B cell (primary cell): ENCODE results near the gene GMPR. TPM values are rescaled to one million over a fixed set of nuclear protein-coding genes. Genes with fewer than 3 reads are reported as not detected.

Experiments
- ATAC-seq: fragments of 200-7000 bp; cut with Tn5 transposase; one replicate; pipeline ENCODE4 v1.10.0; 2021; ENCODE audit warnings: low read depth, mild to moderate bottlenecking, moderate number of reproducible peaks, moderate library complexity
- CTCF ChIA-PET: fragments of 350-600 bp; sonication (Branson Sonifier 250); formaldehyde crosslinking; loops from one replicate; lab custom pipeline; 2021; ENCODE audit warnings: antibody characterized with exemption, inconsistent platforms; lab: Charles Lee
- POLR2A ChIA-PET: fragments of 350-600 bp; sonication (Branson Sonifier 250); formaldehyde crosslinking; loops from one replicate; lab custom pipeline; 2021; ENCODE audit warnings: antibody characterized with exemption; lab: Charles Lee
- DNase-seq: peaks from one replicate; pipeline ENCODE4 v3.0.0; 2013
- H2AFZ ChIP-seq: 2 replicates; pipeline ENCODE4 v1.6.1; 2012; ENCODE audit warnings: mild to moderate bottlenecking, low read depth, low read length; ENCODE audit not compliant: insufficient read depth, poor library complexity, severe bottlenecking
- H3K27ac ChIP-seq, 2 donors: 1 replicate in 1 of 2; 2 replicates in 1 of 2; pipeline ENCODE4 v1.5.1; 2012 to 2013; ENCODE audit warnings: low read length in 2 of 2, mild to moderate bottlenecking in 2 of 2, moderate library complexity in 1 of 2
- H3K27me3 ChIP-seq, 4 experiments: fragments of 200-600 bp in 1 of 4; sonication (generic) in 1 of 4; replicated peaks in 1 of 4; 1 replicate in 2 of 4; 2 replicates in 2 of 4; pipeline versions ENCODE4 v1.6.1 to v1.7.0; 2013 to 2016; ENCODE audit warnings: low read length in 3 of 4, mild to moderate bottlenecking in 2 of 4, mixed read lengths in 1 of 4, moderate library complexity in 1 of 4; ENCODE audit not compliant: insufficient read depth in 4 of 4, control insufficient read depth in 3 of 4; ENCODE audit errors: control extremely low read depth in 1 of 4
- H3K36me3 ChIP-seq, 2 experiments: replicated peaks in 1 of 2; 1 replicate in 1 of 2; 2 replicates in 1 of 2; pipeline versions ENCODE4 v1.6.1 to v1.7.1; 2013; ENCODE audit warnings: low read length in 1 of 2; ENCODE audit not compliant: insufficient read depth in 2 of 2, control insufficient read depth in 1 of 2; ENCODE audit errors: control extremely low read depth in 1 of 2, extremely low read depth in 1 of 2
- H3K4me1 ChIP-seq, 2 donors: fragments of 200-600 bp in 1 of 2; sonication (generic) in 1 of 2; 1 replicate in 1 of 2; 2 replicates in 1 of 2; pipeline versions ENCODE4 v1.5.1 to v1.6.1; 2013 to 2017; ENCODE audit warnings: low read length in 2 of 2; ENCODE audit not compliant: control insufficient read depth in 2 of 2, insufficient read depth in 2 of 2
- H3K4me2 ChIP-seq: replicated peaks from 2 replicates; pipeline ENCODE3; 2012; ENCODE audit warnings: mild to moderate bottlenecking, low read depth, low read length; ENCODE audit not compliant: poor library complexity, severe bottlenecking
- H3K4me3 ChIP-seq, 5 experiments: fragments of 200-600 bp in 1 of 5; sonication (generic) in 1 of 5; 1 replicate in 3 of 5; 2 replicates in 2 of 5; pipeline versions ENCODE4 v1.5.1 to v1.7.0; 2011 to 2016; ENCODE audit warnings: low read length in 4 of 5, mild to moderate bottlenecking in 4 of 5, low read depth in 2 of 5, control low read depth in 1 of 5, moderate library complexity in 1 of 5; ENCODE audit not compliant: insufficient read depth in 1 of 5; ENCODE audit errors: control extremely low read depth in 1 of 5, extremely low read depth in 1 of 5
- H3K79me2 ChIP-seq: fragments of 200-600 bp; sonication (generic); one replicate; pipeline ENCODE4 v1.6.0; 2016; ENCODE audit warnings: low read length; ENCODE audit not compliant: control insufficient read depth, insufficient read depth
- H3K9ac ChIP-seq: fragments of 200-600 bp; sonication (generic); 2 replicates; pipeline ENCODE4 v1.6.1; 2017; ENCODE audit warnings: mild to moderate bottlenecking, low read length, moderate library complexity
- H3K9me3 ChIP-seq, 3 donors: one replicate each; pipeline versions ENCODE4 v1.6.1 to v1.7.1; 2013; ENCODE audit warnings: low read length in 2 of 3; ENCODE audit not compliant: control insufficient read depth in 2 of 3, insufficient read depth in 1 of 3; ENCODE audit errors: control extremely low read depth in 1 of 3
- H4K20me1 ChIP-seq: 2 replicates; pipeline ENCODE4 v1.6.0; 2012; ENCODE audit warnings: mild to moderate bottlenecking, low read length; ENCODE audit not compliant: insufficient read depth, control insufficient read depth, poor library complexity, severe bottlenecking
- H3K27ac Mint-ChIP-seq: one replicate; pipeline ENCODE4 v1.8.0; 2021; ENCODE audit warnings: mixed read lengths
- H3K27me3 Mint-ChIP-seq: one replicate; pipeline ENCODE4 v1.8.0; 2021; ENCODE audit warnings: mixed read lengths
- H3K4me1 Mint-ChIP-seq: one replicate; pipeline ENCODE4 v1.8.0; 2021; ENCODE audit warnings: mixed read lengths
- H3K4me3 Mint-ChIP-seq: one replicate; pipeline ENCODE4 v1.8.0; 2021; ENCODE audit warnings: mixed read lengths
- H3K9me3 Mint-ChIP-seq: one replicate; pipeline ENCODE4 v1.8.0; 2022; ENCODE audit warnings: mixed read lengths; ENCODE audit not compliant: insufficient read depth
- EZH2 ChIP-seq: IDR thresholded peaks from 2 replicates; pipeline ENCODE4 v1.6.1; 2012; ENCODE audit warnings: borderline replicate concordance, low read depth, mild to moderate bottlenecking, moderate library complexity, low read length; ENCODE audit not compliant: insufficient read depth, poor library complexity, severe bottlenecking
- WGBS: methylation state at CpG from one replicate; pipeline ENCODE4 v1.1.5; 2013; ENCODE audit warnings: missing lambda C conversion rate; ENCODE audit not compliant: insufficient coverage; 5-methylcytosine and 5-hydroxymethylcytosine counted together
- intact Hi-C: fragments of 100-400 bp; cut with micrococcal nuclease; formaldehyde crosslinking; loops from one replicate; pipeline ENCODE4 v1.10.0; 2022
- polyA plus RNA-seq: library from polyadenylated mRNA; depleted of rRNA; stranded (reverse); fragments of >200 nt; gene quantifications from 2 replicates; pipeline ENCODE4 v1.2.3, GENCODE V29; 2012
- total RNA-seq, 2 donors: library from RNA; stranded (reverse); fragments of 120-200 nt in 1 of 2; gene quantifications; 1 replicate in 1 of 2; 2 replicates in 1 of 2; pipeline versions ENCODE4 v1.2.3 to v1.2.4, GENCODE V29; 2013 to 2022
- TF ChIP-seq, protein P1 (sequence below): fragments of 200-600 bp; IDR thresholded peaks from one replicate; pipeline ENCODE4 v1.8.0; 2022; ENCODE audit warnings: antibody characterized with exemption, mild to moderate bottlenecking

GMPR gene
- total and polyA plus RNA-seq, 2 donors (not counting 1 experiment from before 2014, with no cell fraction given) = 0.82 TPM; not detected in 1

DNA sequence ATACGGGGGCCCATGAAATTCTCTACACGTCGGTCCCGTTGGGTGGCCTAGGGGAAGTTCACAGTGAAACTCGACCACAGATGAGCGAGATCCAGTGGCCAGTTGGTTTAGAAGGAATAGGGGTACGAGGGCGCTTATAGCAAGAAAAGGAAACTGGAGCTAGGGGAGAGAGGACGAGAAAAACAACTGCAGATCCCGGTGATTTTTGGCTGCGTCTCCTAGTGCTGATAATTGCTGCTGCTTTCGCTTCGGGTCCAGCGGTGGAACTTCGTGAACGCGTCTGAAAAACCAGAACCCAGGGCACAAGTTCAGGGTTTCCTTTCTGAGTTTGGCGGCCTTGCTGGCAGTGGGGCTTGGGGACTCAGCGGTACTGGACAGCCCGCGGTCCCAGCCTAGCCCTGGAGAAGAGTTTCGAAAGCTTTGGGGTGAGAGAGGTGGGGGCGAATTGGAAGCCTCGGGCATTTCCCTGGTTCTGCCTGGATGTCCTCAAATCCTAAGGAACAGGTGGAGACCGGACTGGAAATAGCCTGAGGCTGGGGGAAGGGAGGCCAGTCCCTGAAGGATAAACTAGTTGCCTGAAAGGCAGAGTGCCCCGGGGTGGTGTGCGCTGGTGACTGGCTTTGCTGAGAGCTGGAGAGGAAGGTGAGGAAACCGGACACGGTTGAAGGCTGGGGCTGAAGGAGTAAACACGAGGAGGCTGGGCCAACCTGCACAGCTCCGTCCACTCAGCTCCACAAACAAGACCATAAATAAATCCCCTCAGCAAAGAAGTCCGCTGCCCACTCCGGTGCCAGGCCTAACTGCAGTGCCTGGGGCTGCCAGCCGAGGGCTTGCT is 793 bp downstream of the GMPR start:
- peak overlapping the region; percentile 95 for H3K4me3 Mint-ChIP-seq
- H3K9me3 Mint-ChIP-seq = no peaks in the 10 kb centered on the region
- H3K27me3 ChIP-seq = peaks cover 0 to 17% (median 8%) of the 10 kb centered on the region in 4 experiments
- no peaks in the 10 kb centered on the region for H4K20me1 ChIP-seq
- peak overlapping the region; percentile 3 for H3K27ac Mint-ChIP-seq
- H3K9me3 ChIP-seq = no peaks in the 10 kb centered on the region
- peak; percentile 50 for DNase-seq
- WGBS = 4% methylated on average over 30 of the region's 34 CpGs
- POLR2A ChIA-PET = no interaction called here
- no peaks in the 10 kb centered on the region for H3K36me3 ChIP-seq
- H3K4me1 ChIP-seq = peaks cover 27 to 34% of the 10 kb centered on the region in 2 donors
- ATAC-seq = peak; percentile 43
- H3K4me2 ChIP-seq = peak overlapping the region; percentile 89
- no peak overlapping the region for H3K27ac ChIP-seq
- intact Hi-C loops = no loop called here
- peaks cover 18% of the 10 kb centered on the region for H3K27me3 Mint-ChIP-seq
- peak overlapping the region; percentile 42 to 76 (median 60) for H3K4me3 ChIP-seq
- H3K79me2 ChIP-seq = no peaks in the 10 kb centered on the region
- H3K9ac ChIP-seq = peak overlapping the region; percentile 66
- CTCF ChIA-PET = interaction anchor here (1.5 kb wide), 1 partner anchor 9 kb away, joined by 4 read pairs; no protein-coding TSS in a partner anchor
- H2AFZ ChIP-seq = peak overlapping the region; percentile 74
- TF ChIP-seq, protein P1, sequence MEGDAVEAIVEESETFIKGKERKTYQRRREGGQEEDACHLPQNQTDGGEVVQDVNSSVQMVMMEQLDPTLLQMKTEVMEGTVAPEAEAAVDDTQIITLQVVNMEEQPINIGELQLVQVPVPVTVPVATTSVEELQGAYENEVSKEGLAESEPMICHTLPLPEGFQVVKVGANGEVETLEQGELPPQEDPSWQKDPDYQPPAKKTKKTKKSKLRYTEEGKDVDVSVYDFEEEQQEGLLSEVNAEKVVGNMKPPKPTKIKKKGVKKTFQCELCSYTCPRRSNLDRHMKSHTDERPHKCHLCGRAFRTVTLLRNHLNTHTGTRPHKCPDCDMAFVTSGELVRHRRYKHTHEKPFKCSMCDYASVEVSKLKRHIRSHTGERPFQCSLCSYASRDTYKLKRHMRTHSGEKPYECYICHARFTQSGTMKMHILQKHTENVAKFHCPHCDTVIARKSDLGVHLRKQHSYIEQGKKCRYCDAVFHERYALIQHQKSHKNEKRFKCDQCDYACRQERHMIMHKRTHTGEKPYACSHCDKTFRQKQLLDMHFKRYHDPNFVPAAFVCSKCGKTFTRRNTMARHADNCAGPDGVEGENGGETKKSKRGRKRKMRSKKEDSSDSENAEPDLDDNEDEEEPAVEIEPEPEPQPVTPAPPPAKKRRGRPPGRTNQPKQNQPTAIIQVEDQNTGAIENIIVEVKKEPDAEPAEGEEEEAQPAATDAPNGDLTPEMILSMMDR = peak; percentile 19
- TF ChIP-seq EZH2 = no peak
- peaks cover 38% of the 10 kb centered on the region for H3K4me1 Mint-ChIP-seq

DNA sequence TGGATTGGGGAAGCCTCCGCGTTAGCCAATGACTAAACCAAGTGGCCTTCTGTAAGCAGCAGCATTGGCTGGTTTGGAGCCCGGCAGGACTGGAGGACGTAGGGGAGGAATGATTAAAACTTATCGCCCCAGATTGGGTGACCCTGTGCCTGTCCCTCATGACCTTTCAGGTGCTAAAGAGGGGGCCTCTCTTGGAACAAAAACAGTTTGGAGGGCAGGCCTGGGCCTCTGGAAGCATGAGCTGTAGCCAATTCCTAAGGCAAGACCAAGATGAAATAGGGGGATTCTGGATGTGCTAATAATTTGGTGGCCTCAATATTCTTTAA is 1.4 kb downstream of the GMPR start:
- ChIA-PET CTCF (interaction anchor here (0.9 kb wide), 1 partner anchor 9 kb away, joined by 3 read pairs; no protein-coding TSS in a partner anchor), POLR2A (no interaction called here)
- Histone ChIP-seq H3K36me3 (no peaks in the 10 kb centered on the region), H3K4me2 (peak overlapping the region; percentile 89), H3K9me3 (no peaks in the 10 kb centered on the region), H3K79me2 (no peaks in the 10 kb centered on the region), H3K4me1 (peaks cover 27 to 34% of the 10 kb centered on the region in 2 donors), H3K27ac (no peak overlapping the region), H2AFZ (peak overlapping the region; percentile 74), H4K20me1 (no peaks in the 10 kb centered on the region), H3K9ac (peak overlapping the region; percentile 66), H3K4me3 (no peak overlapping the region), H3K27me3 (peaks cover 0 to 17% (median 8%) of the 10 kb centered on the region in 4 experiments)
- H3K27me3 Mint-ChIP-seq = peaks cover 18% of the 10 kb centered on the region
- ATAC-seq (no peak), DNase-seq (no peak)
- TF ChIP-seq EZH2 = no peak
- TF ChIP-seq, protein P1 = no peak
- intact Hi-C loops = no loop called here
- H3K27ac Mint-ChIP-seq = no peak overlapping the region
- WGBS = 30% methylated on average over 5 of the region's 5 CpGs
- H3K4me3 Mint-ChIP-seq = peak overlapping the region; percentile 95
- H3K4me1 Mint-ChIP-seq = peaks cover 38% of the 10 kb centered on the region
- H3K9me3 Mint-ChIP-seq = no peaks in the 10 kb centered on the region
